SK-N-SH (cell line): ENCODE results near the gene NCSTN.

ENCODE experiments used
- EP300 ChIP-seq, 2 experiments: IDR thresholded peaks; 2 replicates each; pipeline versions ENCODE4 v1.4.0 to v1.6.1; 2012; ENCODE audit warnings: borderline replicate concordance in 1 of 2, low read depth in 1 of 2, low read length in 1 of 2
- RAD21 ChIP-seq: IDR thresholded peaks from 2 replicates; pipeline ENCODE4 v1.6.1; 2012; ENCODE audit warnings: mild to moderate bottlenecking, low read length

DNA sequence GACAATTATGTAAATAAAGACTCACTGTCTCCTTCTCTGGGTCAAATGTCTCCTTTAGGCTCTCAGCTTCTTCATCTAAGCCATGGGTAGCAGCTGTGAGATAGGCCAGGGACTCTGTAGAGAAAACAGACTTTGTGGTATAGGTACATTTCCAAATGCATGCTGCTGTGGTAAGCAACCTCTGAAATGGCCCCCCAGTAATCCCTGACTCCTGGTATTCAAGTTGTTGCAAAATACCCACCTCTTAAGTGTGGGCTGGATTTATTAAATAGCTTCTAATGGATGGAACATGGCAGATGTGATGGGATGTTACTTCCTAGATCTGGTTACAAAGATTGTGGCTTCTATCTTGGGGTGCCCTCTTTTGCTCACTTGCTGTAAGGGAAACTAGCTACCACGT is 47.1 kb upstream of the NCSTN start:
- TF ChIP-seq EP300 (IDR thresholded peaks at IDR 0.05; ENCODE audit: borderline replicate concordance in 1 of 2, low read depth in 1 of 2, low read length in 1 of 2) (no peak), RAD21 (no peak)
